Stimulated activated naive CD4-positive, alpha-beta T cell (primary cell): ENCODE data around the gene NUDT12.

ENCODE experiments used
- DNase-seq, 6 experiments: peaks; one replicate each; lab custom pipeline; 2025; lab: John Stamatoyannopoulos, UW

NUDT12 gene

DNA sequence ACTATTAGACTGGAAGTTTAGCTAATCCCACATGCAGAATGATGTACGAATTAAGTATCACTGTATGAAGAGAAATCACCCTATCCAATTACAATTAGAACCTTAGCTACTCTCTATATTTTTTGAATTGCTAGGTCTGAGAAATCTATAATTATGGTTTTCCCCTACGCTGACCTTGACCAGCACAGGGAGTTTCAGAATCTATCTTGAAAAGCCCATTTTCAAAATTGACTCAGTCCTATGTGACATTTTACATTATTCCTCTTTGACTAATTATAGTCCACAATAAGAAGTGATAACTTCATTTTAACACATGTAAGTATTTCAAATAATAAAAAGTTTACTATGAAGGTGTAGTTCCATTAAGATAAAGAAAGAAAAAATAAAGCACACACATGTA is 21.5 kb downstream of the NUDT12 start:
- DNase-seq = no peak

DNA sequence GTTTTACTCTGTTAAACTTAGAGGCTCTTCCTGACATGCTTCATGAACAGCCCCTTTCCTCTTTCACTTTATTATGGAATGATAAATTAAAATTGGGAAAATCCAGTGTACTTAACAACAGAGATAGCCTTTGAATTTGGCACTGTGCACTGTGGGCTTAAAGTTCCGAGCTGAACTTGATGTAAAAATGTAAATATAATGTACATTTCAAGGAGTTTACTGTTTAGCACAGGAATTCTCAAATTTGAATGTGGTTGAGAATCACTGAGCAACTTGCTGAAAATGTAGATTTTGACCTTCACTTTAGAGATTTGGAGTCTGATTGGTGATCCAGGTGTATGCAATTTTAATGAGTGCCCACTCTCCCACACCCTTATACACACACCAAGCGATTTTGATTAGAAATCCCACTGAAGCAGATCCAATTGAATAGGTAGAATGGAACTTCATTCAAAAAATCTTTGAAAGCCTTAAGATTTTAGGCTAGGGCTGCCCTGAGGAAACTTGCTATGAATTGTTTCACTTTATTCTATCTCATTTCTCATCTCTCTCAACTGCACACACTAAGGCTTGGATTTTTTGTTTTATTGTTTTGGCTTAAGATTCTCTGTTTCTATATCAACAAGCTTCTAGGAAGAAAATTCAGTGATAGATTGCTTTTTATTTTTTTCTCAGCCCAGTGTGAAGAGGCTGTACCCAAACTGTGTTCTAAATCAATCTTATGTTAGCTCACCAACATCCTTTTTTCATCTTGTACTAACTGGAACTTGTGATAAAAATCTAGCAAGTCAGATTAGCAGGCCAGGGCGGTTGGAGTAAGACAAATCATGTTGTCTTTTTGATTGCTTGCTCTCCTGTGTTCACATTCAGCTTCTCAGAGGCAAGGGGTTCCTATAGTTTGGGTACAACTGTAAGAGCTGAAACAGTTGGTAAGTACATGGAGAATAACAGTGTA is 22.9 kb downstream of the NUDT12 start:
- no peak for DNase-seq

DNA sequence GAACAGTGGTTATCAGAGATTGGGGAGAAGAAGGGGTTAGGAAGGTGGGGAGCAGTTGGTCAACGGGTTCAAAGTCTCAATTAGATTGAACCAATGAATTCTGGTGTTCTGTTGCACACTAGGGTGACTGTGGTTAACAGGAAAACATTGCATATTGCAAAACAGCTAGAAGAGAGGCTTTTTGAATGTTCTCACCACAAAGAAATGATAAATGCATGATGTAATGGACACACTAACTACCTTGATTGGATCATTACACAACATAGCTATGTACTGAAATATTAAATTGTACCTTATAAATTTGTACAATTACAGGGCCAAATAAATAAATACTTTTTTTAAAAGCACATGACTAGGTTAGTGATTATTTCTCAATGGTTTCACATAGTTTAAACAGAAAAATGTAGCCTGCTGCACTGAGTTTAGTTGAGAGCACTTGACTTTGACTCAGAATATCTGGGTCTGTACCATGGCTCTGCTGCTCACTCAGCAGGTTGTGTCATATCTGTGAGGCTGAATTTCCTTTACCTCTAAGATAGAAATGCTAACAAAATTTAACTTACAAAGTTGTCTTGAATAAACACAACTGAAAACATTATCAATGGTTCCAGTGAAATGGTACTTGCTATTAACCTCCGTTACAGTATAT is 30.4 kb downstream of the NUDT12 start:
- no peak for DNase-seq

DNA sequence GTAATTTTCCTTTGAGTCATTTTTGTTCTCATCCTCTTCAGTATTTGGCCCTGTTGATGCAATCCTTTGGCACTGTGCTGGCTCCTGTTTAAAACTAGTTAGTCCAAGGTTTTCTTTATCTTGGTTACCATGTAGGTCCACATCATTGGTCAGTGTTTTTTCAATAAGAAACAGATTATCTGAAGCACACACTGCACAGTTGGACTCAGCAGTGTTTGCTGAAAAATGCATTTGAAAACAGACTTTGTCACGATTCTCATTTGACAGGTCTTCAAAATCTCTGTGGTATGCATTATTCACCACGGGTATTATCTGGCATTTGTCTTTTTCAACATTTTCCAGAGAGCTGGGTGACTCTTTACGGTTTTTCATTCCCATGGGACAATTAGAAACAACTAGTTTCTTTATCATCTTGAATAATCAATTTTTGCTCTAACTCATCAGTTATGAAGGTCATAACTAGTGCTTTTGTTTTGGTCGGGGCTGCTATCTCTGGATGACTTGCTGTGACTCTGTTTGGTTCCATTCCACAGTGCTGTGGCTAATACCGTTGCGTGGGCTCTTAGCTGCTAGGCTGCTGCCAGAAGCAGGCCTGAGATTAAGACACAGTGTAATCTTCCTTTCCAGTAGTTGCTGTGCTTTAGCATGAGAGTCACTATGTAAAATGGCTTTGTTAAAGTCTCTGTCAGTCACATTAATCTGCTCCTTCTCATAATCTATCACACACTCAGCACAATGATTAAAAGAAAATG is 36.2 kb downstream of the NUDT12 start:
- no peak for DNase-seq

DNA sequence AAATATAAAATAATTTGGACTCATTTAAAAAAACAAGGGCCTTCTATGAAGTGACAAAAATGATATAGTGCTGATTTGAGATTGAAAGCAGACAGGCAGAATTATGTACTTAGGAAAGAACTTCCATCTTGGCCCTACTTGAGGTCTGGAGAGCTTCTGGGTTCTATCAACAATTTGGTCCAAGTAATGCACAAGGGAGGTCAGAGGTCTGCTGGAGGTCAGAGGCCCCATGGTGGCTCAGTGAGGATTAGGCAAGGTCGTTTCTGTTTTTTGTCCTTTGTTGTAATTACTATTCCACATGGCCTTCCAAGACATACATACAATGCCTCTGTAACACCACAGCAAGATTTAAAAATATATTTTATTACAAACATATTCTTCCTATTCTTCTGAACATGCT is 37.2 kb downstream of the NUDT12 start:
- no peak for DNase-seq

DNA sequence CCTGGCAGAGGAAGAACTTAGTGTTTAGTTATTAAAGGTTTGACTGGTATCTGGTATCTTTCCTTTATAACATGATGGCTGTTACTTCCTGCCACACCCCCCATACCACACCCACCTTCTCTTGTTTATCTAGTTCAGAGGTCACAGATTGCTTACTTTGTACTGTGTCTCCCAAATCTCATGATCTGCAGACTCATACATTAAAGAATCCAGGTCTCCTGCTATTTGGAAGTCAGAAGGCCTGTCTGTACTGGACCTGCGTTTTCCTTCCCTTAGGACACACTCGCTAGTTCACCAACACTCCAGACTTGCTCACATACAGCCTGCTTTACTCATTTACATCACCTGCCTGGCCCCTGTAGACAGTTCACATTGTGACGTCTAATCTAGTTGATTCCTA is 39.3 kb downstream of the NUDT12 start:
- DNase-seq = no peak

DNA sequence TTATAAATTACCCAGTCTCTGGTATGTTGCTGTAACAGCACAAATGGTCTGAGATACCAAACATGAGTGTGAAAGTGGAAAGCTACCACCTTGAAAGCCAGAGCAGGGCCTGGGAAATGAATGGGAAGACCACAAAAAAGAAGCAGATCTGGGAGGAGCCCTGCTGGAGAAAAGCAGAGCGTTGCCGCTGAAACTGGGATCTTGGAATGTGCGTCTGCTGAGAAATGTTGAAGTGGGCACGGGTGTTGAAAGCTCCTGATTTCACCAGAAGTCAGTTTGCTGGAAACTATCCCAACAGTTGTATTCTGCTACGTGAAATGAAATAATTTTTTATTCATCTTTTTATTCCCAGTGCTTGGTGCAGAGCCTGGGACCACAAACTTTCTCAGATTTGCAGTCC is 40.0 kb downstream of the NUDT12 start:
- DNase-seq = no peak

DNA sequence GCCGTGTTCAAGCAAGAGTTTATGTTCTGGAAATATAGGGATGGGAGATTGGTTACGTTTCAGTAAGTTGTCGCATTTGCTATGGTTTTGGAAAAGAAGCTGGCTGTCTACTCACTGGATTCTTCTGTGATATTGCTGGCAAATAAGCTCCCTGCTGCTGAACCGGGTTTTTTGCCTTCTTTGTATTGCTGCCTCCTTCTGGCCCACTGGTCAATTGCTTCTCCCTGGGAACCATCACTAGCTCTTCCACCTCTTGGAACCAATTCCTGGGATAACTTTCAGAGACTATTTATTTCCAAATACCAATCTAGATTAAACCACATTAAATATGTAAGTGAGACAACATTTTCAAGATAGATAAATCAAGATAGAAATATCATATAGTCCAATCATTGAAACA is 43.0 kb downstream of the NUDT12 start:
- no peak for DNase-seq

DNA sequence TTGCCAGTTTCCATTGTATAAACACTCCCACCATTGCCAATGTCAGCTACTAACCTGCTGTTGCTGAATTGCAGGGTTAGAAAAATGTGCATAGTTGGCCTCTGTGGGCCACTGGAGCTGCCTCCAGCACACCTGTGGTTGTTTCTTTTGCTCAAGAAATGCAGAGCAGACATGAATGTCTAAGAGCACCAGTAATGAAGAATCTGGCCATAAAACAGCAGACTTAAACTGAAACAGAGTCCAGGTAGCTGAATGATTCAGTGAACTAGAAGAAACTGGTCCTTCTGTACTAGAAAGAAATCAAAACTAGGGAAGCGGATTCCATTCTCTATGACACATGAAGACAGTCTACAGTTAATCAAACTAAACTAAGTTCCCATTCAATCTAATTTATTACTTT is 48.2 kb downstream of the NUDT12 start:
- DNase-seq = no peak

DNA sequence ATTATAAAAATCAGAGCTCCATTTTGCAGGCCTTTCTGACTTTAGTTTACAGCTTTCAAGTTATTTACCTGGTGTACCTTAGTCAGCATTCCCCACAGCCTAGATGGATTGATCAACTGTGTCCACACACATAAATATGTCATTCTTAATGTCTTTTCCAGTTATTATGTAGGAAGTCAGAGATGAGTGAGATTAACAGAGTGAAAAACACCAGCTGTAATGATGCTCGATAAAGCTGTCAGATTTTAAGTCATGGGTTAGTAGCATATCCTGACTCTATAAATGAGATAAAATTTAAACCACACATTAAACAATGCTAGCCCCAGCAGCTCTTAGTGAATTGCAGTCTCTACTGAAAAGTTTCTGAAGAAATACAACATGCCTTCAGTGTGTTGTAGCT is 48.9 kb downstream of the NUDT12 start:
- no peak for DNase-seq

DNA sequence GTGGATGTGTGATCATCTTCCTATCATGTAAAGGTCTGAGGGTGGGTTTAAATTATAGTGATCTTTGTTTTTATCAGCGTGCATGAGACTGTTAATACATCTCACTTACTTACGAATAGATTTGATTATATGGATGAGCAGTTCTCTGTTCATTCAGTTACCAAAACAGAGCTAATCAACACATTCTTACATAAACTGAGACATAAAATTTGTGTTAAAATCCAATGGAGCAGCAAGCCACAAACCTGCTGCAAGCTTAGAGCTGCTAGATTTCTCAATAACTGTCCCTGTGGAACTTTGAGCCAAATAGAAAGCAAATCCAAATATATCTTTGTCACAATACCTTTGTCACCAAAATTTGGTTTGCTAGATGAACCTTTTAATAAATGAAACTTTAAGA is 50.1 kb downstream of the NUDT12 start:
- DNase-seq = no peak

DNA sequence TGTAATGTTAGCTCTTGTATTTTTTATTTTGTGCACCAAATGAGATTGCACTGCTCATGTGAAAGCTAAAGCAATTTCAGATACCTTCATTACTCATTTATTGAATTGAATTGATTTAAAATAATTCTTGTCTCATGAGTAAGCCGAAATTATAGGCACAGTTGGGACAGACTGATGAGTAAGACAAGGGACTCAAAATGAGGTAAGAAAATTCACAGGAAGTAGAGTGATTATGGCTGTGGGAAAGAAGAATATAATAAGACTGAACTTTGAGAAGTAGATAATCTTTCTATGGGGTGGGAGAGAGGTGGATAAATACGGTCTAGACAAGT is 51.1 kb downstream of the NUDT12 start:
- DNase-seq = no peak

DNA sequence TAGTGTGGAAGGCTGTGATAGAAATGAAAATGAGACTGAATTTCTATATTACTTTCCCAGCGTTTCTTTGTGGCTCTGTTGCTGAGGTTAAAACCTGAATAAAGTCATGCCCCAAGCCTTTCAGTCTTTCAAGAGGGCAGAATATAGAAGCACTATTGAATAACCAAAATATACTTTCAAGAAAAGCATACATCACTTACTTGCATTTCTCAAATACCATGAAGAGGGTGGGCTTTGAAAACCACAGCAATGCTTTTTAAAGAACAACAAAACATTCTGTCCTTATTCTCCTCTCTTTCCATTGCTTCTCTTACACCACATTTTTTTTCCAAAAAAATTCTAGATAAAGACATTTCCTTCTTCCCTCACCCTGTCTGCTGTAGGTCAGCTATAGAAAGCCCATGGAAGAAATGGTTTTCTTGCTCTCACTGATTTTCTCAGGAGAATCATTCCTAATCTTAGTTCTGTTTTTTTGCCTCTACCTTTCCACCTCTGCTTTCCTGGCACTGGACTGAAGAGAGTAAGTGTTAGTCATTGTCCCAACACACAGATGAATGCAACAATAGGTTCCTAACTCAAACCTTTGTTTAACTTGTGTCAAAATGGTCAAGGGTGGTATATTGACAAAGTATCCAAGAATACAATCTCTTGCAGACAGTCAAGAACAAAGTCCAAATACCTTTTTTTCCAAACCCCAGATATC is 51.6 kb downstream of the NUDT12 start:
- no peak for DNase-seq

DNA sequence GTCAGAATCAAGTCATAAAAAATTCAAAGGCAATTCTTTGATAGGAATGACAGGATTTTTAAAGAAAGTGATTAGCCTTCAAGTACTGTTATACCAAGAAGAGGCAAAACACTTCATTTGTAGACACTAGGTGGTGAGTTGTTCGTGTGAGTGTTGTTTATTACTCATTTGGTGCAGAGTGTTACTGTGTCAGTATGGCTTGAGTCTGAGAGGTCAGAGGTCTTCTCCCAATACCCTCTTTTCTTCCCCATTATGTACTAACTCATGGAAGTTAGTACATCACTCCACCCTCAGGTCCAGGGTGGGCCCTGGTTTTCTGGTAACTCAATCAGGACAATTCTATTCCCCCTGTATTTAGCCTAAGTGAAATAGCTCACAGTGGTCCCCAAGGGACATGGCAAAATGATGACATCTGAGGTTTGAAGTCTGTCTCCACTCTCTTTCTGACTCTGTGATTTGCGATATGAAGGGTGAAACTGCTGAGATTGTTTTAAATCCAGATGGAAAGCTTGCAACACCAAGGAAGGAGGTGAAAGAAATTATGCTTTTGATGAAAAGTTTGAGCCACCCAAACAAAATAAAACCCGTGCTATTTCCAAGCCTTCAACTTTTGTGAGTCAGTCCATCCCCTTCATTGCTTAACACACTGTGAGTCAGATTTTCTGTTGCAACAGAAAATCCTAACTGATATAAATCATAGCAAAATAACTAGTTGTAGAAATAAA is 56.8 kb downstream of the NUDT12 start:
- DNase-seq = no peak

DNA sequence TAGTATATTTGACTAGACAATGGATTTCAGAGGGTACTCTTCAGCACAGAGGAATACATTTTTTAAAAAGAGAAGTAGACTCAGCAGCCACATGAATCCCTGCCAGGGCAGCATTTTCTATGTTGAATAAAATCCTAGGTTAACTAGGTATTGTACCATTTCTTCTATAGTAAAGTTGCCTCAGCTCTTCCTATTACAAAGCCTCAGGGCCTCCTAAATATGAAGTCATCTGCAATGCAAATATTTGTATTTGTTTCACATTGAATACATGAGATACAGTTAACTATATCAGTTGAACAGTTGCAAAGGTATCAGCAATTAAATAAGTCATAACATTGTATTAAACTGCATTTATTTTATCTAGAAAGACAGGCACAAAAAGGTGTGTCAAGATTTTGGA is 59.5 kb downstream of the NUDT12 start:
- no peak for DNase-seq

DNA sequence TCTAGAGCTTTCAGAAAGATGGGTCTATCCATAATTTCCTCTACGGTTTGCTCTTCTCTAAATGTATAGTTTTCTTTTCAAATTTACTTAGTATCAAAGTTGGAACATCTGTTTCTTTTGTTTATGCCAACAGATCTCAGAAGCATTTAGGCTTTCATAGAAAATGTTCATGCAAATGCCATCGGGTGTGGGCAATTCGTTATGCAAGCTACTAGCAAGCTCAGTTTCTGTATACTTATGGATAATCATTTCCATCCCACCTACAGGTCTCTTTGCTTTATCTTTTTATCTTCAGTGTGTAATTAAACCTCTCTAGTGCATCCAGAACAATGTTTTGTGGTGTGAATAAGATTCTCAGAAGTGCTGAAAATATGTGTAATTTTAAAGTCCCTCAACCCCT is 59.9 kb downstream of the NUDT12 start:
- no peak for DNase-seq
